GM18520 (cell line): Measurements from ENCODE around the gene ZNF746.
A peak's percentile ranks its signal among the peaks of the same experiment; 100 is the strongest.
"Not testable (repeated sequence)": the region's sequence is repeated elsewhere in the genome, so short reads cannot be mapped to it uniquely, and the experiment has no call there.

Source experiments
- ATAC-seq: cut with Tn5 transposase; IDR thresholded peaks from one replicate; pipeline ENCODE4 v1.9.1; 2021; ENCODE audit not compliant: unreplicated experiment

ZNF746 gene

DNA sequence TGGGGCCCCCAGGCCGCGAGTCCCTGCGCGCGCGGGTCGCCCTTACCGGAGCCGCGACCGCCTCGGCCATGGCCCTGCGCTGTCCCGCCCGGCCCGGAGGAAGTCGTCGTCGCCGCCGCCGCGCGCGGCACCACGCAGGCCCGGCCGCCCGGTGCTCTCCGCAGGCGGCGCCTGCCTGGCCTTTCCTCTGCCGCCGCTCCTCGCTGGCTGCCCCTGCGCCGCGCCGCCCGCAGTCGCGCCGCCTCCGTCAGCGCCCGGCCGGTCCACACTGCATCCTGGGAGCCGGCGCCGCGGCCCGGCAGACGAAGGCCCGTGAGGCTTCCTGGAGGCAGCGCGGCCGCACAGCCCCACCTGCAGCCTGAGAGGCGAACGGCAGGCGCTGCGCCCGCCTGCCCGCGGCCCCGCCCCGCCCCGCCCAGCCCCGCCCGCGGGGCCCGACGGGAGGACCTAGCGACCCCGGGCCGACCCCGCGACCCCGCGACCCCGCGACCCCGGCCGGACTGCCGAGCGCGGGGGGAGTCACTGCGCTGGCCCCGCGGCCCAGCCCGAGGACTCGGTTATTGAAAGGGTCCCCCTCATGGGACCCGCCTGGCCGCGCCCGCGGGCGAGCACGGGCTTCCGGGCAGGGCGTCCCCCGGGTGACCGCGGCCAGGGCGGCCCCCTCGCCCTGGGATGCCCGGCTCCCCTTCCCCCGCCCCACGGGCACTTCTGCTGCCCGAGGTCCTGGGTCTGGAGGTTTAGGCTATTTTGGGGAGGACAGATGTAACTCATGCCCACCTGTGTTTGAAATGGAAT, at the start of gene ZNF746:
TSS of gene ZNF746 (minus strand) at position 343 of the 795 bp plus-strand sequence. CDS start at position 70, 273 bp downstream.
- peak; percentile 93 for ATAC-seq

GRCh38 chr7:149547126-149547525, 49.5 kb upstream of the ZNF746 start:
- ATAC-seq, result no peak

GRCh38 chr7:149546331-149546730, 48.7 kb upstream of the ZNF746 start:
- ATAC-seq, result no peak

GRCh38 chr7:149544028-149544427, 46.4 kb upstream of the ZNF746 start:
- ATAC-seq, result no peak

DNA sequence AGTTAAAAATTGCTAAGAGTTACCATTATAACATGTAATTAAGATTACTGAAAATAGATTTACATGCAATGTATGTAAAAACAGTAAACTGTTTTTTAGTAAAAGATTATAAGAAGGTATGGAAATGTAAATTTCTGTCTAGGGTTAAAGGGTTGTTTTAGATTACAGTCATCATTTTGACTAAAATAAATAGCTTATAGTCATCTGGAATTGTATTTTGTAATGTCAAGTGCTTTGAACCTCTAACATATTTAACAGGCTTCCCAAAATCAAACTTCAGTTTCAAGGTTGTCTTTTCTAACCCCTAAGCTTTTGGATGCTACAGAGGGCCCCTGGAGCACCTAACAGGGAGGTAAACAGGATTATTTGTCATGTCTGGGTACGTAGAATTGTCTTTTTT, 35.0 kb upstream of the ZNF746 start:
- ATAC-seq, result no peak

DNA sequence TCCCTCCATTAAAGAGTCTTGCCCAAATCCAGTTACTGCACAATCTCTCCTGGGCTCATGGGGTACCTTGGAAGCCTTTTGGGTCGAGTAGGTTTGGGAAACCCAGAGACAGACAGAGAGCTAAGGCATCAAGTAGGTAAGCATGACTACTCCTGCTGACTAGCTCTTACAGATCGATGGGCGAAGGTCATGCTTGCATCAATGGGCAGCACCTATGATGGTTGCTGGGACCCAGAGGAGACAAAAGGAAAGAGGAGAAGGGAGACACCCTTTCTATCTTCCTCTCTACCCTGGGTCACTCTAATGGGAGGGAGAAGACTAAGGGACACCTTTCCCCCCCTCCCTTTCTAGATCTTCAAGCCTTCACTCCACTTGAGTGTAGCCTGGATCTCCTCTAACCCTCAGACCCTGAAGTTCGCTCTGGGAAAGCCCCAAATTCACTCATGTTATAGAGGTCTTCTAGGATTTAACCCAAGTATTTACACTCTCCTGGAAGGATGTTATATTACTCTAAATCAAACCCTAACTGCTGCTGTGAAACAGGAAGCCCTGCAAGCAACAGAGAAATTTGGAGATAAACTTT, 31.6 kb upstream of the ZNF746 start:
- ATAC-seq, result no peak

GRCh38 chr7:149527414-149527813, 29.8 kb upstream of the ZNF746 start:
- ATAC-seq, result no peak

- ATAC-seq, result no peak
These were observed 27.7 kb upstream of the ZNF746 start for GRCh38 chr7:149525280-149525679.

DNA sequence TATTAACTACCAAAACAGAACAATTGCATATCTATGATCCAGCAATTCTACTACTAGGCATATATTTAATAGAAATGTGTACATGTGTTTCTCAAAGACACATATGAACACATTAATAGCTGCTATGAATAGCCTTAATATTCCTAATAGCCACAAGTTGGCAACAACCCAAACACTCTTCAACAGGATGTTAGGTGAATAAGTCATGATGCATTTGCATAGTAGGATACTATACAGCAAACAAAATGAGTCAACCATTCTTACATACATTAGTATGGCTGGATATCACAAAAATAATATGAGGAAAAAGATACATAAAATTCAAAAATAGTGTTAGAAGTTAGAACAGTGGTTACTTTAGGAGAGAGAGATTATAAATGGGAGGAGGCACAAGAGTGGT, 26.8 kb upstream of the ZNF746 start:
- no peak for ATAC-seq

GRCh38 chr7:149510248-149510647, 12.6 kb upstream of the ZNF746 start:
- ATAC-seq, result no peak

GRCh38 chr7:149509774-149510173, 12.2 kb upstream of the ZNF746 start:
- ATAC-seq, result no peak

DNA sequence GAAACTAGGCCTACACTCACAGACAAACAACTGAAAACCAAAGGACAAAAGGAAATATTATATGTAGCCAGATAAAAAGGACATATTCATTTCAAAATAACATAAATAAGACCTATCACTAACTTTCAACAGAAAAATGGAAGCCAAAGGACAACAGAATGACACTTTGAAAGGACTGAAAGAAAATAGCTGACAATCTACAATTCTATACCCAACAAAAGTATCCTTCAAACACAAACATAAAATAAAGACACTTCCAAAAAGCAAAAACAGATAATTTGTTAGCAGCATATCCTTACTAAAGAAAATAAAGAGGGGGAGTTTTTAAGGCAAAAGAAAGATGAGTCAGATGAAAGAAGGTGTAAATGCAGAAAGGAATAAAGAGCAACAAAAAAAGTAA, 7.9 kb upstream of the ZNF746 start:
- ATAC-seq, result no peak

DNA sequence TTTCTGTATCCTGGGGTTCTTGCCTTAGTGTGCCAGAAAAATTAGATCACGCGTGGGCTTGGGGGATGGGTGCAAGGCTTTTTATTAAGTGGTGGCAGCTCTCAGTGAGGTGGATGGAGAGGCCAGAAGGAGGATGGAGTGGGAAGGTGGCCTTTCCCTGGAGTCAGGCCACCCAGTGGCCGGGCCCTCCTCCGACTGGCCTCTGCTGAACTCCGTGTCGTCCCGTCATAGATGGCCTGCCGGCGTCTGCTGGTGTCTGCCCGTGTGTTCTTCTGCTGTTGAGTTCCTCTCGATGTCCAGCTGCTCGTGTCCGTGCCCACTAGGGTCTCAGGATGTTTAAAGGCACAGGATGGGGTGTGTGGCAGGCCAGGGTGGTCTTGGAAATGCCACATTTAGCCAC, 4.0 kb upstream of the ZNF746 start:
- ATAC-seq, result no peak

DNA sequence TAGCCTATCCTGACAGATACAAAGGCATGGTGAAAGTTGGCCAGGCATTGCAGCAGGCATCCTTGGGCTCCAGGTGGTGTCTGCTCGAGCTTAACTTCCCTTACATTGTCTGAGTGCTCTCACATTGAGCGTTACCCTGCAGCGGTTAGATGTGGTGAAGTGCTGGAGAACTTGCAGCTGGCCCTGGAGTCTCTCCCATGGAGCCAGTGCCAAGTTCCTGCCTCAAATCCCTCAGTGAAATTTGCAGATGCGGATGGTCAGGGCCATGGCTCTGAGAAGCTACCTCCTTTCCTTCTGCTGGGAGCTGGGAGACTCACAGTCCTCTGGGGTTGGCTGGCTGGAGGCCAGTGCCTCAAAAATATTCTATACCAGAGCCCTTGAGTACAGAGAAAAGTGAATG, 3.3 kb upstream of the ZNF746 start:
- no peak for ATAC-seq

GRCh38 chr7:149500201-149500600, 2.6 kb upstream of the ZNF746 start:
- ATAC-seq, result no peak

- no peak for ATAC-seq
These were observed 1.2 kb upstream of the ZNF746 start for GRCh38 chr7:149498811-149499210.

DNA sequence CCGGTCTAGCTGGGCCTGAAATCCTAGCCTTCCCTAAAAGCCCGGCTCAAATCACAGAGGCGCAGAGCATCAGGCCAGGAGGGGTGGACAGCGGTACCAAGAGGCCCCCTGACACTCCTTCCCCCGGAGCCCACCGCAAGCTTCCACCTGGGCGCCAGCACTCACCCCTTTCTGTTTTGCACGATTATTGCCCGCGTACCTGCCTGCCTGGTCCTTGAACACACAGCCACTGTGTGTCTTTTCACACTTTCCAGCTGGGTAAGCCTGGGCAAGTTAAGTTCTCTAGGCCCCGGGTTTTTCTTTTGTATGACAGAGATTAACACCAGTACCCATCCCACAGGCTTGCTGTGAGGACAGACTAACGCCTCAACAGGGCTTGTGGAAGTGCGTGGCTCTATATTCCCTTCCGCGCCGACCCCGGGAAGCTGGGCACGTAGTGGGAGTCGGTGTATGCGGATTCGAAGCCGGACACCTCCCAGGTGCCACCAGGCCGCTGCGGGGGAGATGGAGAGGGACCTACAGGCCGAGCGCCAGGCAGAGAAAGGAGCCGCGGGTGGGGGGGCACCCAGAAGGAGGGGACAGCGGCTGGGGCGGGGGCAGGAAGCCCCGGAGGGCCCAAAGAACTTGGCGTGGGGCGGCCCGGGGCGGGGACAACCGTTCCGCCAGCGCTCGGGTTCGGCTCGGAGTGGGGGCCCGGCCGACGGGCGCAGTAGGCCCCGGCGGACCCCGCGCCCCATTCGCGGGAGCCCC, 792 bp downstream of the ZNF746 start:
- ATAC-seq, result peak; percentile 7

GRCh38 chr7:149495785-149496641, 1.6 kb downstream of the ZNF746 start:
- ATAC-seq, result no peak

DNA sequence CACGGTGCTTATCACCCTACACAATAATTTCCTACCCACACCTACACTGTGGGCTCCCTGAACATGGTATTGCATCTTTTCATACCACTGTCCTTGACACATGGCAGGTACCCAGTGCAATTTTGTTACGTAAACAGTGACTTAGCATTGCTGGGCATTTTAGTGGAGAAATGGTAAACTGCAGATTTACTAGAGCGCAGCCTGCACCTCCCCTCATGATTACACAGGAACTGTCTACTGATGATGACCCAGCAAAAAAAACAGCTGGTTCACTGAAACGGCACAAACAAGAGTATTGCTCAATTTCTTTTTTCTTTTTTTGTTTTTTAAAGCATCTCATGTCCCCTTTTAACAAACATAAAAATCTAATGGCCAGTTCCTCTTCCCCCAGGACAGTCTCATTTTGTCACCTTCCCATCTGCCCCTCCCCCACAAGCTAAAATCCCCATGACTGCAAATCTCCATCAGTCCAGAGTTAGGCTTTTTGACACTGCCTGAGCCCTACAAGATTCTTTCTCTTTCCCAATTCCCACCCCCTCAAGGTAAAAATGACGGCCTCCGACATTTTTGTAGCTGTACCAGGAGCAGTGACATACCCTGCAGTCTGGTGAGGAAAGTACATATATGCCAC, 2.8 kb downstream of the ZNF746 start:
- ATAC-seq, result no peak

DNA sequence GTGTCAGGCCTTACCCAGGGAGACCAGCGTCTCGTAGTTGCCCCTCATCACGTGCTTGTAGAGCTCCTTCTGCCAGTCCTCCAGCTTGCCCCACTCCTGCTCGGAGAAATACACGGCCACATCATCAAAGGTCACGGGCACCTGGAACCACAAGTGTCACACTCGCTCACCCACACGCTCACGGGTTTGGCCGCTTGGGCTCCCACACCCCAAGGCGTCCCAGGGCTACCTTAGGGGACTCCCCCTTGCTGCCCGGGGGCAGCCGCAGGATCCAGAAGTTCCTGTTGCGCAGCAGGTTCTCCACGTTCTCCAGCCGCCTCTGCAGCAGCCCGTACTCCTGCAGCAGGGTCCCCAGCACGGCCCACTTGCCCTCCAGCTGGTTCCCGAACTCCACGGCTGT, 3.6 kb downstream of the ZNF746 start:
- ATAC-seq, result not testable (repeated sequence)

- no peak for ATAC-seq
These were observed 4.2 kb downstream of the ZNF746 start for GRCh38 chr7:149493366-149493765.
